Epithelial cell of esophagus (primary cell): Measurements from ENCODE around the gene PRR23A.
"Not testable (repeated sequence)": the region's sequence is repeated elsewhere in the genome, so short reads cannot be mapped to it uniquely, and the experiment has no call there.

Experiments
- DNase-seq: peaks from one replicate; pipeline ENCODE4 v3.0.0; 2010; ENCODE audit warnings: low read depth
- H3K4me3 ChIP-seq: 2 replicates; pipeline ENCODE4 v1.5.1; 2011; ENCODE audit warnings: mild to moderate bottlenecking, low read length, control low read depth
- CTCF ChIP-seq: IDR thresholded peaks from 2 replicates; pipeline ENCODE4 v1.5.1; 2011; ENCODE audit warnings: low read depth, mild to moderate bottlenecking, low read length, control low read depth, inconsistent platforms; ENCODE audit not compliant: insufficient read depth; ENCODE audit errors: missing control alignments

The PRR23A gene

GRCh38 chr3:139032326-139033002 lies 26.4 kb upstream of the PRR23A start:
- no peak for DNase-seq
- TF ChIP-seq CTCF, result no peak
- no peak overlapping the region for H3K4me3 ChIP-seq

DNA sequence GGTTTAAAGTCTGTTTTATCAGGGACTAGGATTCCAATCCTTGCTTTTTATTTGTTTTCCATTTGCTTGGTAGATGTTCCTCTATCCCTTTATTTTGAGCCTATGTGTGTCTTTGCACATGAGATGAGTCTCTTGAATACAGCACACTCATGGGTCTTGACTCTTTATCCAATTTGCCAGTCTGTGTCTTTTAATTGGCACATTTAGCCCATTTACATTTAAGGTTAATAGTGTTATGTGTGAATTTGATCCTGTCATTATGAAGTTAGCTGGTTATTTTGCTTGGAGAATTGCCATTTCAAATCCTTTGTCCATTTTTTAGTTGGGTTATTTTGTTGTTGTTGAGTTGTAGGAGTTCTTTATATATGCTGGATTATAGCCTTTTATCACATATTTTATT lies 24.5 kb upstream of the PRR23A start:
- H3K4me3 ChIP-seq, DNase-seq: not testable (repeated sequence)

- TF ChIP-seq CTCF, result no peak
- DNase-seq, result no peak
- no peak overlapping the region for H3K4me3 ChIP-seq
Measured at GRCh38 chr3:139024968-139025367, 18.9 kb upstream of the PRR23A start.

DNA sequence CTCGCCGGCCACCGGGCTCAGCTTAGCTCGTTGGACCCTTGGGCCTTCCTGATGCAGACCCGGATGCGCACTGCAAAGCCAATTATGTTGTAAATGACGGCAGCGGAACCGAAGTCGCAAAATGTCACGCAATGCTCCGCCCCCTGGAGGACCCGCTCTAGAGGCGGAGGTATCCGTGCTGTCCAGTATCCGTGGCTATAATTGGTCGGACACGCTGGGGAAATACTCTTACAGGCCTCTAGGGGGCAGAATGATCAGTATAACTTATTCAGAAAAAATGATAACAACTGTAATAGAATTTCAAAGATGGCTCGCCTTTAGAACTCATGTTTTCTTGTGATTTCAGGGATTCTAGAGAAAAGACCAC lies 14.8 kb upstream of the PRR23A start, which contains the start of gene PRR23B:
PRR23B (minus strand) TSS at position 59 of the 367 bp plus-strand sequence. CDS start 265 bp downstream, outside the sequence.
- H3K4me3 ChIP-seq, result no peak within 1 kb of the TSS
- no peak for DNase-seq
- TF ChIP-seq CTCF, result no peak

DNA sequence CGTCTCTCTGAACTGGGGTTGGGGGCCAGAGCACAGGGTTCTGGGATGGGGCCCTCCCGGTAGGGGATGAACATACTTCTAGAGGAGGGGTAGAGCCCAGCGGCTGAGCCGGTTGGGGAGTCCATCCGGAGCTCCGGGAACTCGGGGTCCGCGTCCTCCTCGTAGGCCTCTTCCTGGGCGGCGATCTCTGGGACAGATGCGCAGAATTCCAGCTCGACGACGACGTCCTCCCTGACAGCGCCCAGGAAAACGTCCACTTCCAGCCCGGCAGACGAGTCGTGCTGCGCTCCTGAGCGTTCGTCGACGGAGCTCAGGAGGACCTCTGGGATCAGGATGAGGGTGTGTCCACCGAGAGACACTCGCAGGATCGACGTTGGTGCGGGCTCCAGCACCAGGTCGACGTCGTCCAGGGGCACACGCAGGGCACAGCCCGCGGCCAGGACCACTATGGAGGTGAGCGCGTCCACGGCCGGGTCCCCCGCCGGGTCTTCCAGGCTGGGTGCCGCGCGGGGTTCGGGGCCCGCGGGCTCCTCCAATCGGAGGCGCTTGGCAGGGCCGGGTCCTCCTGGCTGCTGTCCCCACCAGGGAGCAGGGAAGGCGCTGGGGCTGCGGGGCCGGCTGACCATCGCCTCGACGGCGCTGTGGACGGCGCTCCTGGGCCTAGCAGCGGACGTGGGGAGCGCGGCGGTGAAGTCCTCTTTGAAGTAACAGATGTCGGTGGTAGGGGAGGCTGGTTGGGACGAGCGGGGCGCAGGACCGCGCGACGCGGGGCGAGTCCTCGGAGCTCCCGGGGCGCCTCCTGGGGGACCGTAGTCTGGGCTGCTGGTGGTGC lies 14.2 kb upstream of the PRR23A start:
- no peak for TF ChIP-seq CTCF
- DNase-seq, result no peak
- no peak overlapping the region for H3K4me3 ChIP-seq

DNA sequence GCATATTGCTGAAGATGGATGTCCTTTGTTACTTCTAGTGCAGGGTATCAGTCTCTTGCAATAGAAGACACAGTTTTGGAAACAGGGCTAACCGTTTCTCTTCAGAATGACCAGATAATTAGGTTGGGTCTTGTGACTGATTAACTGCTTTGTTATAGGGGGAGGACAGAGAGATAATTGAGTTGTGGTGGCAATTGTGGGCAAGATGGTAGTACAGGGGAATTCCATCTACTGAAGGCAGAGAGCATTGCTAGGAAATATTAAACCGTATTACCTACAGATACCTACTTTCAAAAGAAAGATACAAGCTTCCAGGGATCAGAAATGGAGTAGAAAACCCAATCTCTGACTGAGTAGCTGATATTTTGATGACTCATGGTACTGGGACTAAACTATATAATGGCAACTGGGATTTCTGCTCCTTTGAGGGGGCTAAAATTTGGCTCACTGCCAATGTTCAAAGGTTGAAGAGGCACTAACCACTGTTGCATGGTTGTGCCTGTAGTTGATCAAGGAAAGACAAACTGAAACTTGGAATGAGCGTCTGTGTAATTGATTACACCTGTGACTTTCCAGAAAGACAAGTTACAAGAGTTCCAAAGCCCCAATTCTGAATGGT lies 10.5 kb upstream of the PRR23A start:
- DNase-seq, result no peak
- no peak overlapping the region for H3K4me3 ChIP-seq
- no peak for TF ChIP-seq CTCF

GRCh38 chr3:139005356-139005993 lies 593 bp downstream of the PRR23A start:
- no peak for DNase-seq
- TF ChIP-seq CTCF, result no peak
- H3K4me3 ChIP-seq, result no peak overlapping the region
